NCI-H128 (cell line): ENCODE data around the gene RASGRF2.
"Not testable (repeated sequence)": the region's sequence is repeated elsewhere in the genome, so short reads cannot be mapped to it uniquely, and the experiment has no call there.

ENCODE experiments used
- DNase-seq: peaks from one replicate; lab custom pipeline; 2025; ENCODE audit not compliant: unreplicated experiment; lab: John Stamatoyannopoulos, UW

RASGRF2 gene

DNA sequence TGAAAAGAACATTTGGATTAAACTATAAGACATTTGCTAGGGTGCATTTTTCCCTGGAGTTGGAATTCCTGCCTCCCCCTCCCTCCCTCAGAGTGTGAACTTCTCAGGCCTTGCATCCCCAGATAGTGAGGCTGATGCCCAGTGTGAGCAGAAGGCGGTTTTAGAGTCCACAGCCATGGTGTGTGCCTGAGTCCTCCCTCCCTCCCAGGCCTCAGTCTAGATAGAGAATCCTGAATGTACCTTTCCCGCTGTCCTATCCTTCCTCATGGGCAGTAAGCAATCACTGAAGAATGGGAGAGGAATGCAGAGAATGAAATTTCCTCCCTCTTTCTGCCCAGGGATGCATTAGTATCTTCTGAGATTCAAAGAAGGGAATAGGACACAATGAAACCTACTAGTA lies 108.5 kb downstream of the RASGRF2 start:
- DNase-seq: no peak

DNA sequence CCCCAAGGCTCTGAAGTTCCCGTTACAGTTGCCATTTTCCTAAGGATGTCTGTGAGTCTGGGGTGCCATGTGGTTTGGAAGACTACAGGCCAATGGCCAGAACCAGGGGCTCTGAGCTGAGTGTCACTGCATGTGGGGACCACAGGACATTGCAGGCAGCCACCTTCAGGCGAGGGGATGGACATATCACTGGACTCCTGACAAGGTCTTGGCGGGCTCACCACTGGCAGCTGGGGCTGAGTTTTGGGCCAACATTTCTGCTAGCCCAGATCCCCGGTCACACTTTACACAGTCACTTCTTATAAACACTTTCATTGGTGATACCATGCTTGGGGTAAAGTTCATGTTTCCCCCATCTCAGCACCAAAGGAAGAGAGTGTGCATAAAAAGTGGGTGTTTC lies 109.8 kb downstream of the RASGRF2 start:
- no peak for DNase-seq

DNA sequence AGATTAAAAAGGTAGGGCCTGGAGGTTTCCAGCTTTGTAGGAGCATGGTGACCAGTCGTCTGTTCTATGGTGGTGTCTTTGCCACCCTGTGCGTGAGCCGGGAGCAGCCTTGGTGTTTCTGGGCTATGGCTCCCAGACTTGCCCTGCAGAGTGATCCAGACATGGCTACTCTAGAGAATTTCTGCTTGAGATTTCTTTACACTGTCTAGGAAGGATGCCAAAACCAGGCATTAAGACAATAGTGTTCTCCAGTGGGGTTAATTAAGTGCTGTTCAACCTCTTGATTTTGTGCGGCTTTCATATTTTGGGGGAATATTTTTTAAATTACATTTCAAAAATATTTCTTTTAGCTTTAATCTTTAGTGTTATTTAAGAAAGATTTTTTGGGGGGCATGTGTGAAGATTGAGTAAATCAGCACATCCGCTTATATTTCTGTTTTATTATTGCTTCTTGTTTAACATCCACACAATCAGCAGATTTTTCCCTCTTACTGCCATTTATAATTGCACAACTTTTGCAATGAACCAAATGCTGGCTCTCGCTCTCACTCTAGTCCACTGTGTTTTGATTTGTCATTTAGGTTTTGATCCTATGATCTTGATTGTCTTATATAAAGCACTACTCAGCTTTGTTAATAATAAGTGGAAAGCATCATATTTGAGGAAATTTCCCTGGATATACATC lies 110.5 kb downstream of the RASGRF2 start:
- no peak for DNase-seq

DNA sequence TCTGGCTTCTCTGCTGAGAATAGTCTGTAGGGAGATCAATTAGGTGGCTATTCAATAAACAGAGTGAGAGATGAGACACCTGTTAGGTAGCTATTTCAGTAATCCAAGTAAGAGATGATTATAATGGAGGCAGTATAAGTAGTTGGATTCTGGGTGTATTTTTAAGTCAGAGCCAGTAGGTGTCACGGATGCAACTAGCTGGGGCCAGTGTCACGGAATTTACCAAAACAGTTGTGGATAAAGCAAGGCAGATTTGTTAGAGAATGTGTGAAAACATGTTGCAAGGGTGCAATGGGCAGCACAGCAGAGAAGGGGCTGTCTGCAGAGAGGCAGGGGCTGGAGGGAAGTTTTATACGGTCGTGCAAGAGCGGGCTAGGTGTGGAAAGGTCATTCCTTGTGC lies 114.9 kb downstream of the RASGRF2 start:
- DNase-seq: no peak

DNA sequence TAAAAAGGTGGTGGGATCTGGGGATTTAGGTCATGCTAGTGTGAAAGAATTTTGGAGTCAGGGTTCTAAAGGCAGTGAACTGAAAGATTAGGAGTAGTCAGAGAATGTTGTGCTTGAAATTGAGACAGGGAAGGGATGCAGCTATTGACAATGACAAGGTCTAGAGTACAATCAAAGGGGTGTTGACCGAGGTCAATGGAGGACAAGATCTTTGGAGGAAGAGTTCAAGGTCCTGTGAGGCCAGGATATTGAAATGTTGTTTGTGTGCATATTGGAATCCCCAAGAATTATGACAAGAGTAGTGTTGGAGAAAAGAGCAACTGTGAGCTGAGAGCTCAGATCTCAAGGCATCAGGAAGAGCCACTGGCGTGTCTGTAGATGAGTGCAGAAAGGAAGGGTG lies 116.9 kb downstream of the RASGRF2 start:
- DNase-seq: no peak

DNA sequence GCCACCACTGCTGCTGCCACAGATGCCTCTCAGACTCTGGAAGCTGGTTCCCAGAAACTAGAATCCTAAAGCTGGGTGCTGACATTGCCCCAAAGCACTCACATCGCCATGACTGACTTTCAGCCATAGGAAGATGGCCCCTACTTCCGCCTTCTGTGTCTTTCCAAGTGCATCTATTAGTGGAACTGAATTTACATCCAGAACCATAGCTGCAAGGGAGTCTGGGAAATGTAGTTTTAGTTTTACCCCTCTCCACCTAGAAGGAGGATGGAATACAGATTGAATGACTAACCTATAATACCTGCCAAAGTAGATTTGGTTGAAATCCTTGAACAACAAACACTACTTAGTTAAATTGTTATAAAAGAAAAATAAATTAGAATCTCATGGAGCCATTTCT lies 118.8 kb downstream of the RASGRF2 start:
- DNase-seq: no peak

DNA sequence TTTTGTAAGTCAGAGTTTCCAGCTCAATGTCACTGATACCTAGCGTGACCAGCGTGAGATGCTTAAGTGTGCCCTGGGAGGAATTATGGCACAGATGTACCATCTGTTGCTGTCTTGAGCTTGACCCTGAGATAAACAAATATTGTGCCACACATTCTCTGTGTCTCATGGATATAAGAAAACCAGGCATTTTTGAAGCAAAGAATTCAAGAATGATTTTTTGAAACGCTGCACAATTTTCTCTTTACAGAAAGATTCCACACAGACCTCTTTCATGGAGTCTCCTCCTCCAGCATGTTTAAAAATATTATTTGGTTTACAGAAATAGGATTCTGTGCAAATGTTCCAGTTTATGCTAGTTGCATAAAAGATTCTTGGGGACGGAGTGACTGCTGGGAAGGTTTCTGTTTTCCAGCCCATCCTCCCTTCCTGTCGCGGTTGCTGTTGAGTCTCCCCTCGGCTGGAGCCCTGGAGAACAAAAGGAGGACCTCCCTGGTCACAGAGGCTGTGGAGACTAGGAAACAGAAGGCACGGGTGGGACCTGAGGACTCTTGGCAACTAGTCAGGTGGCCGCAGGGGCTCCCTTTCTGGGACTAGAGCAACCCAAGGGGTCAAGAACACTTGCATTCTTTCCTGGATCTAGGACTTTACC lies 120.8 kb downstream of the RASGRF2 start:
- no peak for DNase-seq

DNA sequence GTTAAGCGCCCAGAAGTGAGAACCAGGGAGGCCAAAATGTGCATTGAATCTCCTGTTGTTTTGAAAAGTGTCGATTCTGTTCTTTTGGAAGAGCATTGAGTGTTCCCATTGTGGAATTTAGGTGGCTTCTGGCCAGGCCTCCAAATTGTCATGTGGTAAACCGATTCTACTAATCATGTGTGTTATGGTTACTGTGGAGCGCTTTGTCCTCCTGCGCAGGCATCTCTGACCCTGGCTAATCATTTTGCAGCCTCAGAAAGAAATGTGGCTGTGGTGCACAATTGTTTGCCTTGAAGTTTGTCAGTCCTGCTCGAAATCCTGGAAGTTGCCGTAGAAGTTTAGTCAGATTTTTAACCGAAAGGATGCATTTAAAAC lies 121.3 kb downstream of the RASGRF2 start:
- DNase-seq: no peak

DNA sequence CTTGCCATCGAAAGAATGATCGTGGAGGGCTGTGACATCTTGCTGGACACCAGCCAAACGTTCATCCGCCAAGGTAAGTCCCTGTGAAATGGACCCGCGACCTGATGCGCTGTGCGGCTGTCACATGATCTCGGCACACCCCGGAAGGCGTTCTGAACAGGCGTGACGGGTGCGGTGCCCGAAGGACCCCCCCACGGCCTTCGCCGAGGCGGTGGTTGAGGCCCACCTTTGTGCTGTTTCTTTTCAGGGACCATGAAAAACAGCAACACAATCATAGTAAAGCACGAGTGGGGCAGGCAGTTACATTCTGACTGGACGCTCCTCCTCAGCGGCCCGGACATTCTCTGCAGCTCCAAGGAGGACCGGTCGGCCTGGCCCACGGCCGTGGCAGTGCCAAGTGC lies 126.7 kb downstream of the RASGRF2 start:
- DNase-seq: no peak

DNA sequence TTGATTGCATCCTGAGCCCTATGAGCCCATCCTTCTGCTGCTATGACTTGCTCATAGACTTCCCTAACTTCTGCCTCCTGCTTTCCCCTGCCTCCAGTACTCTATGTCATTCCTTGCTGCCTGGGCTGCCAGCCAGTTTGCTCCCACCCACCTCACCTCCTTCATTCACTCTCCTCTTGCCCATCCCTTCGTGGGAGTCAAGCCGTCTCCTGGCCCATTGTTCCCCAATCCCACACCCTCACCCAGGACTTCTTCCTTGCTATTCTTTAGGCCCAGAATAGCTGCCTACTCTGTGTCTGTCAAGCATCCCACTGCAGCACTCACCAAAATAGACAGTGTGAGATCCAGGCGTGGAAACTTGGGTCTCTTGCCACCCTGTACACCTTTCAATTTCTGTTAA lies 131.0 kb downstream of the RASGRF2 start:
- no peak for DNase-seq

DNA sequence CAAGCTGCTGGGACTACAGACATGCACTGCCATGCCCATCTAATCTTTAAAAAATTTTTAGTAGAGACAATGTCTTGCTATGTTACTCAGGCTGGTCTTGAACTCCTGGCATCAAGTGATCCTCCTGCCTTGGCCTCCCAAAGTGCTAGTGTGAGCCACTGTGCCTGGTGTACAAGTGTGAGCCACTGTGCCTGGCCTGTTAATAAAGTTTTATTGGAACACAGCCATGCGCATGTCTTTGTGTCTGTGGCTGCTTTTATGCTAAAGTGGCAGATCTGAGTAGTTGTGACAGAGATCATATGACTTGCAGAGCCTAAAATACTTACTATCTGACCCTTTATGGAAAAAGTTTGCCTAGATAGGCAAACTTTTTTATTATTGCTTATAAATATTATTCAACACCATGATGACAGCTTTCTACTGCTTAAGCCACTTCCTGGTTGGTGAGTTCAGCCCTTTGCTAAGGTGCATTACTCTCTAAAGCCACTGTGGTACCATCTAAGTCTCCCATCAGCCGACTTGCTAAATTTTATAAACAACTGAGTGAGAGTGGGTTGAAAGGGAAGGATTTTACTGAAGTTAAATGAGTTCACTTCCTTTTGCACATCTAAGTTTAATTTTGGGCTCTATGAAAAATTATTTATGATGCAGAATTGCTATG lies 133.5 kb downstream of the RASGRF2 start:
- DNase-seq: no peak

DNA sequence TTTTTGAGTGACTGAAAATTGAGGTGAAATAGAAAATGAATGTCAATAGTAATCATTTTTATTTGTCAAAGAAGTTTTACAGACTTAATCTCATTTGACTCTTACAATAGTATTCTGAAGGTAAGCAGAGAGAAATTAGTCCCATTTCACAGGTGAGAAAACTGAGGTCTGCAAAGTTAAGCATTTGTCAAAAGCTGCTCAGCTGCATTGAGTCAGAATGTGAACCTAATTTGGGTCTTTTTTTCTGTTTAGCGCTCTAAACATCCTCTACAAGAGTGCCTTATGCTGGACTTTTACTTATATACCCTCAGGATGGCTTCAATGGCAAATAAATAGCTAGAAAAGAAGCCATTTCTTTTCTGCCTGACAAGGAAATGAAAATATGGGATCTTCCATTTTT lies 135.7 kb downstream of the RASGRF2 start:
- DNase-seq: no peak

DNA sequence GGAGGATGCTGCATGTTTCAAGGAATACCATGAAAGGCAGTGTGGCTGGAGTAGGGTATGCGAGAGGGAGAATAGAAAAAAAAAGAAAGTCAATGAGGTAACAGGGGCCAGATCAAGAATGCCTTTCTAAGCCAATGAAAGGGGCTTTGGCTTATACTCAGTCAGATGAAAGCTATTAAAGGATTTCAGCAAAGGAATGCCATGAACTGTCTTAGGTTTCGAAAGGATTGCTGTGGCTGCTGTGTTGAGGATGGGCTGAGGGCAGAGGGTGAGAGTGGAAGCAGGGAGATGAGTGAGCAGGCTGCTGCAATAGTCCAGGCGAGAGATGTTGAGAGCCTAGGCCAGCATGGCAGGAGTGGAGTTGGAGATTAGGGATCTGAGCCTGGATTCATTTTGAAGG lies 137.6 kb downstream of the RASGRF2 start:
- no peak for DNase-seq

DNA sequence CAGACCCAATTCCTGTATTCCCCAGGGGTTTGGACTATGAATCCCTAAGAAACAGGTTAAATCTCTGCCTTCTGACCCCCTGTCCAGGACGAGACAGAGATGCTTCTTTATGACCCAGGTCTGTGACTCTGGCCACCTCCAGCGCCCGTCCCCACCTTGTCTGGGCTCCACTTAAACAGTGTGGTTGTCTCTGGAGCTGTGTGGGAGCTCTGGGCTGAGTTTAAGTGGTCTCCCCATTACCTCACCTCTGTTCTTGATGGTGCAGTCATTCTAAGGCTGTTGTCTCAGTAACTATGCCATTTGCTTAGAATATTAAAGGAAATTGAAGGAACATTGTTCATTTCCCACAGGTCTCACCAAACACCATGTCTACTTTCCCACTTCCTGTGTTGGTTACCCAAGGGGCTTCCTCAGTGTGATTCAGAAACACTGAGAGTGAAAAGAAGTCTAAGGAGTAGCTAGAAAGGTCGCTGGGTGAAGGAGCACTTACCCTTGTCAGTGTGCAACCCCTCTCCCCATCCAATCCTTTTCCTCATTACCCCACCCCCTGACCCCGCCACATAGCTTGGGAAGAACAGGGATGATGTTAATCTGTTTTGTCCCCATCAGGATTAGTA lies 145.2 kb downstream of the RASGRF2 start:
- no peak for DNase-seq

DNA sequence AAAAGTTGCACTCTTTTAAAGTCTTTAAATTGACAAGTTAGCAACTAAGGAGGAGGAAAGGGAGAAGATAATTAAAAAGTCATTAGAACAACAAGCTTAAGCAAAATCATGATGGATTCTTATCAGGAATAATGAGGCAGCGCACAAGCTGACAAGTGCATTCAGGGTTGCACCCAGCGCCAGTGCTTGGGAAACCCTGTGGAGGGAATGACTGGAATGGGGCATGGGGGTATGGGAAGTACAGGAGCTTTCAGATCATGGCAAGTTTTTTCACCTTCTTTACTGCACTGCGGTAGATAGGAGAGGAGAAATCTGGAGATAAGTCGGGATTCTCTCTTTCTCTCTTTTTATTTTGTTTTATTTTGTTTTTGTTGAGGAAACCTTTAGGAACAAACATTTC lies 155.1 kb downstream of the RASGRF2 start:
- DNase-seq: no peak

DNA sequence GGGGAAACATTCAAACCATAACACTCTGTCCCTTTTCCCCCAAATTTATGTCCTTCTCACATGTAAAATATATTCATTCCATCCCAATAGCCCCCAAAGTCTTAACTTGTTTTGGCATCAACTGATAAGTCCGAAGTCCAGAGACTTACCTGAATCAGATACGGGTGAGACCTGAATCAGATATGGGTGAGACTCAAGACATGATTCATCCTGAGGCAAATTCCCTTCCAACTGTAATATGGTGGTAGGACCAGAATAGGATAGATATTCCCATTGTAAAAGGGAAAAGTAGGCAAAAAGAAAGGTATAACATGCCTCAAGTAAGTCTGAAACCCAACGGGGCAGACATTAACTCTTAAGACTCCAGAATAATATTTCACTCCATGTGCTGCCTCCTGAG lies 157.4 kb downstream of the RASGRF2 start:
- DNase-seq: no peak

DNA sequence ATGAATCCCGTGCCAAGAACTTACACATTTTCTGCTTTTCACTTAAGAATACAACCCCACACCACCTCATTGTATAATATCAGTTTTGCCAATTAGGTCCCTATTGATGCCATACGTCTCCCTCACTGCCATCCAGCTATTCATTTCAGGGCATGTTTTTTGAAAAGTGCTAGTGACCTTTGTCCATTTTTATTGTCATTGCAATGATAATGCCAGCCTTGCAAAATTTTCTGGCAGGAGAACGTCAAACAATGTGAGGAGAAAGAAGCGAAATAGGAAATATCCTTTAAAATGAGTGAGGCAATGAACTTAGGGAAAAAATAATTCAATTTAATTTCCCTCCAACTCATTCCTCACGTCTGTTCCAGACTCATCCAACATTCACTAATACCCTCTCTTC lies 161.1 kb downstream of the RASGRF2 start:
- DNase-seq: no peak

DNA sequence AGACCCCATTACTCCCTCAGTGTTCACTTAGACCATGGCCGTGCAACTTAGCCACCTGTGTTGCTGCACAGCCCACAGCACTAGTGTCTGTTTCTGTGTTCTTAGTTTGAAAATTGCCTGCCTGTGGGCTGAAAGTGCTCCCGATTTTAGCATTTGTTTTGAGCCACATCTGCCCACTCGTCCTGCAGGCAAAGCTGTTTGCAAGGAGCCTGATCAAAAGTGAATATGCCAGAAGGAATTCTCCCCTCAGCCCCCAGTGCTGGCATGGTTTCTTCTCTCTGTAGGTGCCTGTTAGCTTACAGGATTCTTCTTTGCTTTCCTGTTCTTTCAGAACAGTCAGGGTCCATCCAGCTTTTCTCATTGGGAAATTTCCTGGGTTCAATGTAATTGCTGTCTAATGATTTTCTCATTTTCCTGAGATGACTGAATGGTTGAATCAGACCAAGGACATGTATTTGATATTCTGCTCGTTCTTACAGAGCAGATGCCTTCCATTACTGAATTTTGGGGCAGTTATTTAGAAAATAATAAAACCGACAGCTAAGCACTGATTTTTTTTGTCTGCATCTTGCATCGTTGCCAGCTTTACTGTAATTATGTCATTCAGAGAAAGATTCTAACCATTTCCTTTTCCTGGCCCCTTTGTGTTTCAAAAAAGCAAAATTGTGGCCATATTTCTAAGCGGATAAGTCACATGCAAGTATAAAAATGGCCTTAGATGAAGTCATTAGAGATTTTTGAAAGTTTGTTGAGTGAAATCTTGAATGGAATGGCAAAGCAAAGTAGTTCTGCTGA lies 161.9 kb downstream of the RASGRF2 start:
- no peak for DNase-seq

DNA sequence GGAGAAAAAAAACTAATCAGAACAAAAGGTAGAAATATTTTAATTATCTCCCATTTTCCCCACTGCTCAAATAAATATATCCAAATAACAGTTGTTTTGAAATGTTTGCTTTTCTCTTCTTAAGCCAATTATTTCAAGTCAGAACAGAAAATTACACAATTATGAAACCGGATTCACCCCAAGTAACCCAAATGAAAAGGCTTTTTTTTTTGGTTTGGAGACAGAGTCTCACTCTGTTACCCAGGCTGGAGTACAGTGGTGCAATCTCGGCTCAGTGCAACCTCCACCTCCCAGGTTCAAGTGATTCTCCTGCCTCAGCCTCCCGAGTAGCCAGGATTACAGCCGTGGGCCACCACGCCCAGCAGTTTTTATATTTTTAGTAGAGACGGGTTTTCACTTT lies 164.5 kb downstream of the RASGRF2 start:
- DNase-seq: not testable (repeated sequence)

DNA sequence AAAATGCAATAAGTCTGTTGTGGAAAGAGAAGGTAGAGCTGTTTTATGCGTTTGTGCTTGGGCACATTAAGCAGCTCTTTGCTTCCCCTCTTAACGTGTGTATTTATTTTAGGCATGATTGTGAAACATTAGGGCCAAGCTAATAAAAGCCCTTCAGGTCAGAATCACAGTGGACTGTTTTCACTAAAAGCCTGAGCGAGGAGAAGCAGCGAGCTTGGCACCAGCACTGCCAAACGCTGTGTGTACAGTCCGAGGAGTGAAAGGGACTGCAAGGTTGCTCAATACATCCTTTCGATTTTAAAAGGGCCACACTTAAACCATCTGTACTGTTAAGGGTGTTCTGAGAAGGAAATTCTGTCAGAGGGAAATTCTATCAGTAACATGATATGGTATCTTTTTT lies 165.8 kb downstream of the RASGRF2 start:
- no peak for DNase-seq

DNA sequence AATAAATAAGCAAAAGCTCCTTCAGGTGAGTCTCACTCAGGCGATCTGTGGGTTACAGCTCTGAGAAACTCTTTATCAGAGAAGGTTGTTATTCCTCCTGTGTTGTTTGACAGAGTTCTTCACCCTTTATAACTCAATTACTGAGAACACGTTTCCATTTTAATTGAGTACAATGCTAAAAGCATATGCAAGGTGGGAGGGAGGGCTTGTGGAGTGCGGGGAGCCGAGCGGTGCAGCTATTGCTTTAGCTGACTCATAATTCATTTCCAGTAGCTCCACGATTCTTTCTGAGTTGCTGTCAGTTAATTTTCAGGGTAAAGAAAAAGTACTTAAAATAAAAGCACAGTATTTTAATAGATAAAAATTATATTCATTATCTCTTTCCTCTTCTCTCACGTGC lies 168.3 kb downstream of the RASGRF2 start:
- DNase-seq: no peak
